CD4-positive, alpha-beta T cell treated with Interleukin-4 for 1 hour (primary cell): ENCODE measurements around the gene VPS26A.
A peak's percentile ranks its signal among the peaks of the same experiment; 100 is the strongest.

Experiments used
- DNase-seq, 2 donors: peaks; one replicate each; pipeline ENCODE4 v3.0.0-alpha.2; 2020 to 2022

The VPS26A gene

GRCh38 chr10:69123747-69124562 is at the start of gene VPS26A:
TSS of gene VPS26A (plus strand) at chr10:69124178. CDS start at chr10:69124278, 100 bp downstream.
- DNase-seq: peak; percentile 98

- DNase-seq: no peak
Measured at GRCh38 chr10:69074532-69074931, 49.4 kb upstream of the VPS26A start.

GRCh38 chr10:69075431-69075830 is 48.5 kb upstream of the VPS26A start:
- no peak for DNase-seq

- no peak for DNase-seq
Measured at GRCh38 chr10:69078311-69078710, 45.7 kb upstream of the VPS26A start.

GRCh38 chr10:69080226-69080625 is 43.8 kb upstream of the VPS26A start:
- no peak for DNase-seq

GRCh38 chr10:69086001-69086509 is 37.9 kb upstream of the VPS26A start:
- no peak for DNase-seq

- peak; percentile 90 to 95 for DNase-seq
Measured at GRCh38 chr10:69087590-69088470, 36.1 kb upstream of the VPS26A start, which contains the start of gene SRGN. TSS of gene SRGN (plus strand) at chr10:69088103. CDS start at chr10:69088158, 55 bp downstream.

- peak in 1 of 2 donors; percentile 55 for DNase-seq
Measured at GRCh38 chr10:69088471-69088769, 35.6 kb upstream of the VPS26A start.

GRCh38 chr10:69088801-69089501 is 35.0 kb upstream of the VPS26A start:
- DNase-seq: peak; percentile 50 to 90

GRCh38 chr10:69089638-69090599 is 34.1 kb upstream of the VPS26A start:
- peak; percentile 89 to 93 for DNase-seq

- no peak for DNase-seq
Measured at GRCh38 chr10:69090685-69091084, 33.3 kb upstream of the VPS26A start.

GRCh38 chr10:69091143-69091651 is 32.8 kb upstream of the VPS26A start:
- DNase-seq: peak in 1 of 2 donors; percentile 39

- peak; percentile 85 to 92 for DNase-seq
Measured at GRCh38 chr10:69092959-69093850, 30.8 kb upstream of the VPS26A start.

- no peak for DNase-seq
Measured at GRCh38 chr10:69093933-69094332, 30.0 kb upstream of the VPS26A start.

GRCh38 chr10:69096045-69096444 is 27.9 kb upstream of the VPS26A start:
- DNase-seq: no peak

- no peak for DNase-seq
Measured at GRCh38 chr10:69097729-69098128, 26.2 kb upstream of the VPS26A start.

- no peak for DNase-seq
Measured at GRCh38 chr10:69100136-69100872, 23.7 kb upstream of the VPS26A start.

- DNase-seq: peak; percentile 44 to 60
Measured at GRCh38 chr10:69101451-69102095, 22.4 kb upstream of the VPS26A start.

GRCh38 chr10:69102440-69102839 is 21.5 kb upstream of the VPS26A start:
- no peak for DNase-seq
